K562 (cell line): ENCODE data around the gene GAD1. TPM values are rescaled to one million over a fixed set of nuclear protein-coding genes. Genes with fewer than 3 reads are reported as not detected.

ENCODE experiments used
- AFF4 ChIP-seq: sonication (generic); formaldehyde crosslinking; IDR thresholded peaks from 2 replicates; pipeline ENCODE4 v1.8.0; 2023; ENCODE audit warnings: mild to moderate bottlenecking, missing genetic modification reagents
- BDP1 ChIP-seq: IDR thresholded peaks from 3 replicates; pipeline ENCODE4 v1.6.1; 2011; ENCODE audit not compliant: insufficient read length, insufficient read depth
- CREB3L1 ChIP-seq: fragments of 450-650 bp; IDR thresholded peaks from 2 replicates; pipeline ENCODE4 v1.6.1; 2014; ENCODE audit warnings: low read depth, mild to moderate bottlenecking, moderate library complexity, borderline replicate concordance
- GMEB1 ChIP-seq: fragments of 250-450 bp; sonication (Bioruptor Pico); IDR thresholded peaks from 2 replicates; pipeline ENCODE4 v1.4.0; 2020; ENCODE audit warnings: mild to moderate bottlenecking
- HMBOX1 ChIP-seq: sonication (generic); IDR thresholded peaks from 2 replicates; pipeline ENCODE4 v1.6.1; 2016
- L3MBTL2 ChIP-seq: fragments of 450-650 bp; IDR thresholded peaks from 2 replicates; pipeline ENCODE4 v1.6.1; 2016; ENCODE audit warnings: mild to moderate bottlenecking, moderate library complexity
- MTA3 ChIP-seq: fragments of 450-650 bp; formaldehyde crosslinking; IDR thresholded peaks from 2 replicates; pipeline ENCODE4 v1.6.1; 2017; ENCODE audit warnings: mild to moderate bottlenecking, borderline replicate concordance
- NBN ChIP-seq: fragments of 450-650 bp; IDR thresholded peaks from 2 replicates; pipeline ENCODE4 v1.6.1; 2016; ENCODE audit warnings: low read depth, mild to moderate bottlenecking
- NELFE ChIP-seq: IDR thresholded peaks from 2 replicates; pipeline ENCODE4 v1.6.1; 2011; ENCODE audit warnings: mild to moderate bottlenecking; ENCODE audit not compliant: insufficient read depth, insufficient read length
- NR2F6 ChIP-seq: fragments of 450-650 bp; formaldehyde crosslinking; IDR thresholded peaks from 2 replicates; pipeline ENCODE4 v1.4.0; 2020; ENCODE audit warnings: mild to moderate bottlenecking
- PHTF2 ChIP-seq: fragments of 250-450 bp; sonication (Bioruptor Pico); IDR thresholded peaks from 2 replicates; pipeline ENCODE4 v1.5.0; 2021; ENCODE audit warnings: mild to moderate bottlenecking
- POLR2H ChIP-seq: IDR thresholded peaks from 2 replicates; pipeline ENCODE4 v1.6.1; 2016; ENCODE audit warnings: missing genetic modification characterization, low read depth, mild to moderate bottlenecking, control low read depth, missing compliant biosample characterization, moderate library complexity
- SREBF2 ChIP-seq: sonication (generic); formaldehyde crosslinking; IDR thresholded peaks from 2 replicates; pipeline ENCODE4 v1.4.0; 2020; ENCODE audit warnings: mild to moderate bottlenecking, missing genetic modification reagents
- TOE1 ChIP-seq, 2 experiments: fragments of 450-650 bp in 1 of 2; sonication (generic) in 1 of 2; formaldehyde crosslinking in 1 of 2; IDR thresholded peaks; 2 replicates each; pipeline versions ENCODE4 v1.7.1 to v1.8.0; 2016 to 2022; ENCODE audit warnings: borderline replicate concordance in 2 of 2, mild to moderate bottlenecking in 2 of 2, antibody characterized with exemption in 1 of 2, inconsistent platforms in 1 of 2, low read depth in 1 of 2, missing genetic modification reagents in 1 of 2, moderate library complexity in 1 of 2
- YBX1 ChIP-seq: fragments of 450-650 bp; IDR thresholded peaks from 2 replicates; pipeline ENCODE4 v1.7.1; 2016; ENCODE audit warnings: mild to moderate bottlenecking
- ZBTB5 ChIP-seq: fragments of 450-650 bp; IDR thresholded peaks from 2 replicates; pipeline ENCODE4 v1.6.1; 2017; ENCODE audit warnings: antibody characterized with exemption
- ZNF184 ChIP-seq: sonication (generic); formaldehyde crosslinking; IDR thresholded peaks from 2 replicates; pipeline ENCODE4 v1.5.0; 2020; ENCODE audit warnings: missing genetic modification reagents
- ZNF589 ChIP-seq: fragments of 200-800 bp; sonication (Bioruptor generic); IDR thresholded peaks from 2 replicates; pipeline ENCODE4 v1.6.1; 2016; ENCODE audit warnings: low read depth, missing genetic modification characterization, missing compliant biosample characterization
- polyA plus RNA-seq, 8 experiments: library from polyadenylated mRNA; depleted of rRNA in 4 of 8; stranded (reverse) in 5 of 8; unstranded in 3 of 8; fragments of >200 nt; fragmentation: Nextera tagmentation in 2 of 8; fragmentation: Illumina TruSeq in 1 of 8; extraction: Ambion mirVana in 2 of 8; extraction: Trizol in 1 of 8; gene quantifications; 2 replicates each; pipeline versions ENCODE4 v1.2.1 to v1.2.3, GENCODE V29; 2011 to 2014; ENCODE audit warnings: inconsistent platforms in 1 of 8, missing spikeins in 1 of 8
- total RNA-seq, 7 experiments: library from RNA; depleted of rRNA in 6 of 7; stranded (reverse); fragments of >200 nt in 6 of 7; fragmentation: Illumina TruSeq in 2 of 7; extraction: Trizol in 2 of 7; gene quantifications; 2 replicates each; pipeline versions ENCODE4 v1.2.1 to v1.2.3, GENCODE V29; 2011 to 2021; ENCODE audit warnings: low replicate concordance in 1 of 7

Gene GAD1
- total and polyA plus RNA-seq, 9 of the 15 experiments (the other 6 are each of a cell fraction or from before 2014, with no cell fraction given), result 2.7 to 29.1 (median 15.7) TPM

GRCh38 chr2:170771421-170771937, 45.2 kb upstream of the GAD1 start (continued):
- TF ChIP-seq GMEB1 (CRISPR knock-in tag) (no peak), ZBTB5 (0 out of 2 replicates have a peak, but pooled peaks have one; percentile 3), TOE1 (IDR thresholded peaks at IDR 0.05; ENCODE audit: borderline replicate concordance) (peak; percentile 52; the same call in 1 of the 2 replicates), TOE1 (CRISPR knock-in tag; IDR thresholded peaks at IDR 0.05; ENCODE audit: borderline replicate concordance, low read depth) (no peak), L3MBTL2 (0 out of 2 replicates have a peak, but pooled peaks have one; percentile 27), CREB3L1 (0 out of 2 replicates have a peak, but pooled peaks have one; percentile 52), HMBOX1 (peak; percentile 47; the same call in 1 of the 2 replicates), BDP1 (no peak), NELFE (no peak), PHTF2 (no peak), YBX1 (no peak), MTA3 (0 out of 2 replicates have a peak, but pooled peaks have one; percentile 24), AFF4 (CRISPR knock-in tag) (no peak), POLR2H (peak; percentile 50; the same call in 1 of the 2 replicates), NR2F6 (CRISPR knock-in tag) (0 out of 2 replicates have a peak, but pooled peaks have one; percentile 2), ZNF589 (peak; percentile 64; the same call in 1 of the 2 replicates), NBN (no peak; the same call in 1 of the 2 replicates), SREBF2 (CRISPR knock-in tag) (no peak), ZNF184 (no peak)
